ENCODE results near the gene RPAP3.

Gene RPAP3

GRCh38 chr12:47705566-47706425, at the start of gene RPAP3:
Gene RPAP3 (minus strand): TSS chr12:47706030. CDS start chr12:47702840, 3,190 bp downstream.
- DNase-seq (ENCODE audit: low read depth), result peak; percentile 97

GRCh38 chr12:47754881-47755280, 49.1 kb upstream of the RPAP3 start:
- no peak for DNase-seq (ENCODE audit: low read depth)

- DNase-seq (ENCODE audit: low read depth), result no peak
These were observed 48.3 kb upstream of the RPAP3 start for GRCh38 chr12:47754126-47754525.

GRCh38 chr12:47753021-47754001, 47.5 kb upstream of the RPAP3 start:
- DNase-seq (ENCODE audit: low read depth), result no peak

- no peak for DNase-seq (ENCODE audit: low read depth)
These were observed 46.7 kb upstream of the RPAP3 start for GRCh38 chr12:47752552-47752951.

GRCh38 chr12:47752121-47752520, 46.3 kb upstream of the RPAP3 start:
- DNase-seq (ENCODE audit: low read depth), result no peak

- no peak for DNase-seq (ENCODE audit: low read depth)
These were observed 45.7 kb upstream of the RPAP3 start for GRCh38 chr12:47751561-47751960.

GRCh38 chr12:47750916-47751470, 45.2 kb upstream of the RPAP3 start:
- DNase-seq (ENCODE audit: low read depth), result no peak

- no peak for DNase-seq (ENCODE audit: low read depth)
These were observed 44.5 kb upstream of the RPAP3 start for GRCh38 chr12:47750229-47750798.

GRCh38 chr12:47748899-47749298, 43.1 kb upstream of the RPAP3 start:
- DNase-seq (ENCODE audit: low read depth), result no peak

- no peak for DNase-seq (ENCODE audit: low read depth)
These were observed 42.6 kb upstream of the RPAP3 start for GRCh38 chr12:47748507-47748828.

- no peak for DNase-seq (ENCODE audit: low read depth)
These were observed 42.0 kb upstream of the RPAP3 start for GRCh38 chr12:47747596-47748506.

- DNase-seq (ENCODE audit: low read depth), result no peak
These were observed 41.3 kb upstream of the RPAP3 start for GRCh38 chr12:47747126-47747525.

GRCh38 chr12:47746523-47746922, 40.7 kb upstream of the RPAP3 start:
- DNase-seq (ENCODE audit: low read depth), result no peak

- no peak for DNase-seq (ENCODE audit: low read depth)
These were observed 40.2 kb upstream of the RPAP3 start for GRCh38 chr12:47746073-47746472.

- no peak for DNase-seq (ENCODE audit: low read depth)
These were observed 39.7 kb upstream of the RPAP3 start for GRCh38 chr12:47745485-47746041.

GRCh38 chr12:47744778-47745436, 39.1 kb upstream of the RPAP3 start:
- DNase-seq (ENCODE audit: low read depth), result no peak

- peak; percentile 46 for DNase-seq (ENCODE audit: low read depth)
These were observed 38.3 kb upstream of the RPAP3 start for GRCh38 chr12:47744005-47744651.

- no peak for DNase-seq (ENCODE audit: low read depth)
These were observed 37.6 kb upstream of the RPAP3 start for GRCh38 chr12:47743311-47743860.

Data from activated T-helper 9 cell treated with anti-CD3 and anti-CD28 coated beads, Interleukin-2, amount 50 U/mL, for 16 hours (primary cell).